Heart right ventricle (tissue), 16 donors: ENCODE measurements around the gene SP140. TPM values are rescaled to one million over a fixed set of nuclear protein-coding genes. Genes with fewer than 3 reads are reported as not detected.
A peak's percentile ranks its signal among the peaks of the same experiment; 100 is the strongest.

ENCODE experiments used
- ATAC-seq, 8 donors: fragments of 200-7000 bp; cut with Tn5 transposase; one replicate each; pipeline ENCODE4 v1.9.1; 2020; ENCODE audit warnings: mild to moderate bottlenecking in 8 of 8, moderate library complexity in 8 of 8, moderate number of reproducible peaks in 1 of 8
- DNase-seq, 2 donors: peaks; one replicate each; pipeline ENCODE4 v3.0.0-alpha.2; 2020
- H3K27ac ChIP-seq, 10 donors: fragments of 200-600 bp; sonication (generic) in 2 of 10; one replicate each; pipeline versions ENCODE4 v1.5.0 to v1.8.0; 2020 to 2022; ENCODE audit warnings: mild to moderate bottlenecking in 3 of 10
- H3K27me3 ChIP-seq, 7 donors: fragments of 200-600 bp; one replicate each; pipeline ENCODE4 v1.8.0; 2021 to 2022; ENCODE audit warnings: mild to moderate bottlenecking in 2 of 7
- H3K36me3 ChIP-seq, 9 donors: fragments of 200-600 bp; sonication (generic) in 1 of 9; one replicate each; pipeline versions ENCODE4 v1.5.0 to v1.8.0; 2020 to 2022; ENCODE audit warnings: mild to moderate bottlenecking in 2 of 9
- H3K4me1 ChIP-seq, 9 donors: fragments of 200-600 bp; sonication (generic) in 1 of 9; one replicate each; pipeline versions ENCODE4 v1.5.0 to v1.8.0; 2020 to 2022; ENCODE audit warnings: mild to moderate bottlenecking in 4 of 9
- H3K4me3 ChIP-seq, 10 donors: fragments of 200-600 bp; sonication (generic) in 2 of 10; one replicate each; pipeline versions ENCODE4 v1.5.0 to v1.8.0; 2020 to 2022; ENCODE audit warnings: mild to moderate bottlenecking in 7 of 10, moderate library complexity in 2 of 10
- H3K9me3 ChIP-seq, 11 donors: fragments of 200-600 bp in 10 of 11; sonication (generic) in 2 of 11; one replicate each; pipeline versions ENCODE4 v1.5.0 to v1.8.0; 2013 to 2022; ENCODE audit warnings: mild to moderate bottlenecking in 2 of 11, control low read depth in 1 of 11, moderate library complexity in 1 of 11
- WGBS, 2 donors: extraction: QIAGEN DNeasy Blood & Tissue Kit; methylation state at CpG; one replicate each; pipeline ENCODE4 v1.1.7; 2013; ENCODE audit warnings: inconsistent platforms in 1 of 2; 5-methylcytosine and 5-hydroxymethylcytosine counted together
- intact Hi-C, 10 donors: fragments of 100-400 bp; cut with DNase I; formaldehyde crosslinking; loops; one replicate each; pipeline versions ENCODE4 v1.11.1 to v1.14.2; 2022
- polyA plus RNA-seq, 2 donors: library from polyadenylated mRNA; stranded (reverse); fragments of 200-250 nt; gene quantifications; one replicate each; pipeline ENCODE4 v1.2.3, GENCODE V29; 2013
- total RNA-seq, 10 donors: library from RNA; stranded (reverse); fragmentation: NEBNext Ultra II Directional in 3 of 10; extraction: Animal tissue kit (Norgen Biotek cat#: 25700) in 3 of 10; gene quantifications; one replicate each; pipeline versions ENCODE4 v1.2.1 to v1.2.4, GENCODE V29; 2021 to 2023
- TF ChIP-seq, protein P1 (sequence below), 9 donors: fragments of 200-600 bp; sonication (generic) in 2 of 9; IDR thresholded peaks; one replicate each; pipeline versions ENCODE4 v1.5.0 to v1.8.0; 2021 to 2022; ENCODE audit warnings: antibody characterized with exemption in 9 of 9, mild to moderate bottlenecking in 5 of 9, moderate library complexity in 1 of 9
- donor health status: Arrhythmogenic right ventricular cardiomyopathy.
- donor health status: ischemic (EF 13 %, LVEDD 7.1; RV severe dilation, severe dysfunction).
- donor health status: healthy with polysubstance abuse.
- donor health status: DM: no; HTN: yes; CAD: no.
- donor health status: DM: no; HTN: no; CAD: no.
- donor health status: ischemic (EF 25% LVEDD 6.9; RV normal size, moderate dysfunction).
- donor health status: ischemic (EF 25% LVEDD 5.7; RV mildly dilated, moderate dysfunction).
- donor health status: healthy.
- donor health status: DM: yes; HTN: yes; CAD: no.
- donor health status: Ischemic cardiomyopathy.
- donor health status: ischemic (EF 35%, LVEDD 5.7; RV mildly dilated, moderate dysfunction).
- donor health status: nonischemic (EF 11% LVEDD 7.7; RV severe dilation, severe dysfunction).
- donor health status: DM: yes; HTN: yes; CAD: no.
- donor health status: PGD.
- donor health status: ischemic (EF 29% LVEDD 5.4; RV normal size, mild dysfunction).
- donor health status: nonischemic (EF 23%, LVEDD 6.1; RV moderate dilation, normal function).

SP140 gene
- total and polyA plus RNA-seq, 12 donors: 0.09 to 3.3 (median 0.58) TPM; not detected in 2

- DNase-seq: no peak
- no peak for ATAC-seq
- H3K4me1 ChIP-seq: peaks cover 0 to 15% (median 0%) of the 10 kb centered on the region in 9 donors
- H3K36me3 ChIP-seq: peaks cover 0 to 33% (median 0%) of the 10 kb centered on the region in 9 donors
- no peaks in the 10 kb centered on the region for H3K27me3 ChIP-seq
- intact Hi-C loops: no loop called here
- no peak overlapping the region for H3K4me3 ChIP-seq
- H3K27ac ChIP-seq: no peak overlapping the region
- H3K9me3 ChIP-seq: peaks cover 0 to 46% (median 19%) of the 10 kb centered on the region in 11 donors
- WGBS, 2 donors: 96 to 100% methylated on average over 1 of the region's 1 CpG
- TF ChIP-seq, protein P1, sequence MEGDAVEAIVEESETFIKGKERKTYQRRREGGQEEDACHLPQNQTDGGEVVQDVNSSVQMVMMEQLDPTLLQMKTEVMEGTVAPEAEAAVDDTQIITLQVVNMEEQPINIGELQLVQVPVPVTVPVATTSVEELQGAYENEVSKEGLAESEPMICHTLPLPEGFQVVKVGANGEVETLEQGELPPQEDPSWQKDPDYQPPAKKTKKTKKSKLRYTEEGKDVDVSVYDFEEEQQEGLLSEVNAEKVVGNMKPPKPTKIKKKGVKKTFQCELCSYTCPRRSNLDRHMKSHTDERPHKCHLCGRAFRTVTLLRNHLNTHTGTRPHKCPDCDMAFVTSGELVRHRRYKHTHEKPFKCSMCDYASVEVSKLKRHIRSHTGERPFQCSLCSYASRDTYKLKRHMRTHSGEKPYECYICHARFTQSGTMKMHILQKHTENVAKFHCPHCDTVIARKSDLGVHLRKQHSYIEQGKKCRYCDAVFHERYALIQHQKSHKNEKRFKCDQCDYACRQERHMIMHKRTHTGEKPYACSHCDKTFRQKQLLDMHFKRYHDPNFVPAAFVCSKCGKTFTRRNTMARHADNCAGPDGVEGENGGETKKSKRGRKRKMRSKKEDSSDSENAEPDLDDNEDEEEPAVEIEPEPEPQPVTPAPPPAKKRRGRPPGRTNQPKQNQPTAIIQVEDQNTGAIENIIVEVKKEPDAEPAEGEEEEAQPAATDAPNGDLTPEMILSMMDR (IDR thresholded peaks at IDR 0.05): no peak
Observed at GRCh38 chr2:230346465-230346864, 120.9 kb downstream of the SP140 start.

- 67 to 81% methylated on average over 1 of the region's 1 CpG for WGBS, 2 donors
- no peak overlapping the region for H3K27ac ChIP-seq
- peaks cover 0 to 15% (median 0%) of the 10 kb centered on the region in 9 donors for H3K4me1 ChIP-seq
- peaks cover 0 to 31% (median 0%) of the 10 kb centered on the region in 9 donors for H3K36me3 ChIP-seq
- DNase-seq: no peak
- H3K4me3 ChIP-seq: no peak overlapping the region
- peaks cover 0 to 46% (median 19%) of the 10 kb centered on the region in 11 donors for H3K9me3 ChIP-seq
- TF ChIP-seq, protein P1 (IDR thresholded peaks at IDR 0.05): no peak
- H3K27me3 ChIP-seq: no peaks in the 10 kb centered on the region
- intact Hi-C loops: no loop called here
- no peak for ATAC-seq
Observed at GRCh38 chr2:230346921-230347533, 121.5 kb downstream of the SP140 start.

- 86% methylated on average over 6 of the region's 6 CpGs for WGBS, 2 donors
- Histone ChIP-seq H3K4me3 (no peak overlapping the region), H3K4me1 (peaks cover 0 to 15% (median 0%) of the 10 kb centered on the region in 9 donors), H3K27me3 (no peaks in the 10 kb centered on the region), H3K36me3 (peaks cover 0 to 24% (median 0%) of the 10 kb centered on the region in 9 donors), H3K27ac (no peak overlapping the region), H3K9me3 (peaks cover 0 to 44% (median 19%) of the 10 kb centered on the region in 11 donors)
- TF ChIP-seq, protein P1 (IDR thresholded peaks at IDR 0.05): no peak
- ATAC-seq: peak in 3 of 8 donors; percentile 17 to 39 (median 20)
- no peak for DNase-seq
- intact Hi-C loops: no loop called here
Observed at GRCh38 chr2:230347659-230348305, 122.2 kb downstream of the SP140 start.

GRCh38 chr2:230348787-230349186, 123.3 kb downstream of the SP140 start:
- TF ChIP-seq, protein P1 (IDR thresholded peaks at IDR 0.05): no peak
- no peaks in the 10 kb centered on the region for H3K27me3 ChIP-seq
- peaks cover 0 to 24% (median 0%) of the 10 kb centered on the region in 9 donors for H3K36me3 ChIP-seq
- ATAC-seq: no peak
- H3K4me1 ChIP-seq: peaks cover 0 to 15% (median 0%) of the 10 kb centered on the region in 9 donors
- peaks cover 0 to 34% (median 19%) of the 10 kb centered on the region in 11 donors for H3K9me3 ChIP-seq
- no peak for DNase-seq
- H3K27ac ChIP-seq: no peak overlapping the region
- no peak overlapping the region for H3K4me3 ChIP-seq
- intact Hi-C loops: no loop called here
